Naive thymus-derived CD4-positive, alpha-beta T cell (primary cell): ENCODE results near the gene OS9. TPM values are rescaled to one million over a fixed set of nuclear protein-coding genes. Genes with fewer than 3 reads are reported as not detected.

Experiments
- ATAC-seq: fragments of 150-1000 bp; cut with Tn5 transposase; 2 replicates; pipeline ENCODE4 v1.10.0; 2021; ENCODE audit warnings: mild to moderate bottlenecking, moderate library complexity
- CTCF ChIA-PET: fragments of 350-600 bp; sonication (Branson Sonifier 250); formaldehyde crosslinking; loops from one replicate; lab custom pipeline; 2021; ENCODE audit warnings: antibody characterized with exemption; lab: Charles Lee
- POLR2A ChIA-PET: fragments of 350-600 bp; sonication (Branson Sonifier 250); formaldehyde crosslinking; loops from one replicate; lab custom pipeline; 2021; ENCODE audit warnings: antibody characterized with exemption, inconsistent platforms; lab: Charles Lee
- DNase-seq, 9 donors: peaks; one replicate each; pipeline versions ENCODE4 v3.0.0 to v3.0.0-alpha.2; 2020 to 2022; ENCODE audit warnings: mixed read lengths in 1 of 9
- H3K27ac ChIP-seq: one replicate; pipeline ENCODE4 v1.7.0; 2013; ENCODE audit warnings: mild to moderate bottlenecking, low read depth, low read length, moderate library complexity
- H3K27me3 ChIP-seq, 2 donors: one replicate each; pipeline ENCODE4 v1.7.0; 2013; ENCODE audit warnings: low read length in 2 of 2, mild to moderate bottlenecking in 2 of 2, moderate library complexity in 2 of 2; ENCODE audit not compliant: control insufficient read depth in 2 of 2, insufficient read depth in 2 of 2
- H3K36me3 ChIP-seq, 3 experiments: 1 replicate in 2 of 3; 2 replicates in 1 of 3; pipeline ENCODE4 v1.7.0; 2013; ENCODE audit warnings: low read length in 3 of 3, mild to moderate bottlenecking in 3 of 3, moderate library complexity in 1 of 3; ENCODE audit not compliant: insufficient read depth in 3 of 3, control insufficient read depth in 2 of 3
- H3K4me1 ChIP-seq, 2 donors: one replicate each; pipeline ENCODE4 v1.7.0; 2013; ENCODE audit warnings: low read length in 2 of 2, mild to moderate bottlenecking in 2 of 2, moderate library complexity in 1 of 2; ENCODE audit not compliant: control insufficient read depth in 2 of 2, insufficient read depth in 2 of 2
- H3K4me3 ChIP-seq: 2 replicates; pipeline ENCODE4 v1.7.0; 2013; ENCODE audit warnings: mild to moderate bottlenecking, low read length
- H3K9me3 ChIP-seq, 3 experiments: 1 replicate in 2 of 3; 2 replicates in 1 of 3; pipeline ENCODE4 v1.7.0; 2013; ENCODE audit warnings: low read length in 3 of 3; ENCODE audit not compliant: control insufficient read depth in 2 of 3
- H3K27ac Mint-ChIP-seq, 9 donors: one replicate each; pipeline ENCODE4 v1.8.0; 2020 to 2022; ENCODE audit warnings: mixed read lengths in 9 of 9, mild to moderate bottlenecking in 8 of 9, moderate library complexity in 5 of 9, inconsistent platforms in 2 of 9
- H3K27me3 Mint-ChIP-seq, 5 donors: one replicate each; pipeline ENCODE4 v1.8.0; 2021 to 2022; ENCODE audit warnings: mixed read lengths in 5 of 5, mild to moderate bottlenecking in 1 of 5
- H3K36me3 Mint-ChIP-seq, 5 donors: one replicate each; pipeline ENCODE4 v1.8.0; 2020 to 2022; ENCODE audit warnings: mixed read lengths in 5 of 5, mild to moderate bottlenecking in 3 of 5, inconsistent platforms in 1 of 5
- H3K4me1 Mint-ChIP-seq, 7 donors: one replicate each; pipeline ENCODE4 v1.8.0; 2020 to 2022; ENCODE audit warnings: mixed read lengths in 7 of 7, mild to moderate bottlenecking in 3 of 7, inconsistent platforms in 1 of 7
- H3K4me3 Mint-ChIP-seq, 10 donors: one replicate each; pipeline ENCODE4 v1.8.0; 2020 to 2022; ENCODE audit warnings: mild to moderate bottlenecking in 10 of 10, mixed read lengths in 10 of 10, moderate library complexity in 6 of 10, inconsistent platforms in 2 of 10
- H3K9me3 Mint-ChIP-seq, 11 donors: one replicate each; pipeline ENCODE4 v1.8.0; 2020 to 2022; ENCODE audit warnings: mixed read lengths in 11 of 11, mild to moderate bottlenecking in 4 of 11, inconsistent platforms in 1 of 11, moderate library complexity in 1 of 11
- intact Hi-C, 2 donors: fragments of 100-400 bp; cut with micrococcal nuclease; formaldehyde crosslinking; loops; one replicate each; pipeline ENCODE4 v1.15.1; 2023
- polyA plus RNA-seq, 2 donors: library from polyadenylated mRNA; unstranded; fragments of 300-500 nt; fragmentation: Illumina TruSeq; gene quantifications; one replicate each; pipeline ENCODE4 v1.2.3, GENCODE V29; 2021
- total RNA-seq, 6 experiments: library from RNA in 5 of 6; stranded (reverse) in 5 of 6; gene quantifications; 1 replicate in 5 of 6; 2 replicates in 1 of 6; pipeline ENCODE4 v1.2.3 and lab custom pipeline; 2021 to 2026

OS9 gene
- total and polyA plus RNA-seq, 7 experiments from 2014 or later = 59.5 to 175 (median 148) TPM

DNA sequence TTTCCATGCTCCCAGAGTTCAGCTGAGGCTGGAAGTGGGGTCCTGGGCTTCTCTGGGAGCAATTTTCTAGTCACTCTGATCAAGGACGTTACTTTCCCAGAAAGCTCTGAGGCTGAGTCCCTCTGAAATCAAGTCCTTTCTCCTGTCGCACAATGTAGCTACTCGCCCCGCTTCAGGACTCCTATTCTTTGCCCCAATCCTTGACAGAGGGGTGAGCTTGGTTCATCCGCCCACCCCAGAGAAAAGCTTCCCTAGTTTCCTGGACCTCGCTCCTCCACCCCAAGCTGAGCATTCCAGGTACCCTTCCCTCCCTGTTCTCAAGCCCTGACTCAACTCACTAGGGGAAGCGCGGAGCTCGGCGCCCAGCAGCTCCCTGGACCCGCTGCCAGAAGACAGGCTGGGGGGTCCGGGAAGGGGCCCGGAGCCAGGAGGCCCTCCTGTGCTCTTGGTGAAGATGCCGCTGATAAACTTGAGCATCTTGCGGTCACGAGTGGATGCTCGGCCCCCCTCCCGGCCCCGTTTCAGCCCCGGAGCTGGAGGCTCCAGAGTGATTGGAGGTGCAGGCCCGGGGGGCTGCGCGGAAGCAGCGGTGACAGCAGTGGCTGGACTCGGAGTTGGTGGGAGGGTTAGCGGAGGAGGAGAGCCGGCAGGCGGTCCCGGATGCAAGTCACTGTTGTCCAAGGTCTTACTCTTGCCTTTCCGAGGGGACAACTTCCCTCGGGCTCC lies 43.0 kb downstream of the OS9 start:
- H3K9me3 ChIP-seq = no peaks in the 10 kb centered on the region
- POLR2A ChIA-PET = interaction anchor here (0.6 kb wide), 1 partner anchor 1718 kb away, joined by 4 read pairs; no protein-coding TSS in a partner anchor
- no peak overlapping the region for H3K27ac ChIP-seq
- intact Hi-C loops = no loop called here
- CTCF ChIA-PET = interaction anchor here (0.6 kb wide), 1 partner anchor 65 kb away, joined by 3 read pairs; no protein-coding TSS in a partner anchor
- Mint-ChIP-seq H3K36me3 (peaks cover 4 to 36% (median 15%) of the 10 kb centered on the region in 5 donors), H3K4me1 (peaks cover 23 to 50% (median 36%) of the 10 kb centered on the region in 7 donors), H3K9me3 (peaks cover 0 to 2% (median 0%) of the 10 kb centered on the region in 11 donors), H3K27me3 (no peaks in the 10 kb centered on the region), H3K4me3 (peak overlapping the region in 1 of 10 donors; percentile 50), H3K27ac (peak overlapping the region in 7 of 9 donors; percentile 15 to 78 (median 36))
- peaks cover 17 to 73% (median 23%) of the 10 kb centered on the region in 3 experiments for H3K36me3 ChIP-seq
- DNase-seq (no peak), ATAC-seq (no peak)
- H3K4me3 ChIP-seq = no peak overlapping the region
- no peaks in the 10 kb centered on the region for H3K27me3 ChIP-seq
- H3K4me1 ChIP-seq = peaks cover 16 to 22% of the 10 kb centered on the region in 2 donors

GRCh38 chr12:57737467-57738460 lies 43.8 kb downstream of the OS9 start:
- intact Hi-C loops = no loop called here
- CTCF ChIA-PET = no interaction called here
- Histone ChIP-seq H3K4me3 (no peak overlapping the region), H3K9me3 (no peaks in the 10 kb centered on the region), H3K36me3 (peaks cover 17 to 65% (median 21%) of the 10 kb centered on the region in 3 experiments), H3K4me1 (peaks cover 23 to 28% of the 10 kb centered on the region in 2 donors), H3K27ac (no peak overlapping the region), H3K27me3 (no peaks in the 10 kb centered on the region)
- H3K4me1 Mint-ChIP-seq = peaks cover 23 to 57% (median 41%) of the 10 kb centered on the region in 7 donors
- no peaks in the 10 kb centered on the region for H3K27me3 Mint-ChIP-seq
- H3K4me3 Mint-ChIP-seq = no peak overlapping the region
- peaks cover 1 to 27% (median 15%) of the 10 kb centered on the region in 5 donors for H3K36me3 Mint-ChIP-seq
- ATAC-seq (no peak), DNase-seq (no peak)
- POLR2A ChIA-PET = interaction anchor here (0.5 to 0.6 kb wide), 2 partner anchors 73 to 1718 kb away, joined by 4 to 6 read pairs; no protein-coding TSS in a partner anchor
- H3K27ac Mint-ChIP-seq = no peak overlapping the region
- H3K9me3 Mint-ChIP-seq = peaks cover 0 to 2% (median 0%) of the 10 kb centered on the region in 11 donors

DNA sequence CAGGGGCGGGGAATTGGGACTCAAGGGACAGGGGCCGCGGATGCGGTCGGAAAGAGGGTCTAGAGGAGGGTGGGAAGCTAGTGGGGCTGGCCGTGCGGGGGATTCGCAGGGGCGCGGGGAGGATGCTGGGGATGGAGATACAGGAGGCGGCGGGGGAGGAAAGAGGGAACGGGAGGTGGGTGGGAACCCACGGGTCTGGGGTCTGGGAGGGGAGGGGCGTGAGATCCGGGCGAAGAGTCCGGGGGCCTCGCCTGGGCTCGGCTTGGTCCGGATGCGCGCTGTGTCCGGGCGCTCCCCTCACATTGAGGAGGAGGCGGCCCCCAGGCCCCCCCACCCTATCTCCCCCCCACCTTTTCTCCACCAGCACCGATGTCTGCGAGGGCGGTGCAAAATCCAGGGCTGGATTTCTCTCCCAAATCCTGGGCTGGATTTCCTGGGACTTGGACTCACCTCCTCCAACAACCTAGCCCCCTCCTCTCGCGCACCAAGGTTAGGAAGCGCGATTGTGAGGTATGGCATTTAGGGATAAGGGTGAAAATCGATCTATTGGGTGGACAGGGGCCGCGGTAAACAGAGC lies 44.8 kb downstream of the OS9 start, which contains the start of gene AGAP2:
TSS of gene AGAP2 (minus strand) at position 82 of the 577 bp plus-strand sequence. CDS start 496 bp downstream, outside the sequence.
- Mint-ChIP-seq H3K36me3 (peaks cover 0 to 23% (median 15%) of the 10 kb centered on the region in 5 donors), H3K4me3 (peak within 1 kb of the TSS; percentile 48 to 95 (median 72)), H3K4me1 (peaks cover 23 to 58% (median 44%) of the 10 kb centered on the region in 7 donors), H3K27me3 (no peaks in the 10 kb centered on the region), H3K9me3 (peaks cover 0 to 2% (median 0%) of the 10 kb centered on the region in 11 donors), H3K27ac (peak within 1 kb of the TSS; percentile 76 to 97 (median 86))
- CTCF ChIA-PET = no interaction called here
- H3K9me3 ChIP-seq = no peaks in the 10 kb centered on the region
- POLR2A ChIA-PET = interaction anchor here (0.7 to 0.9 kb wide), 2 partner anchors 19 to 23 kb away, joined by 3 read pairs; no protein-coding TSS in a partner anchor
- H3K36me3 ChIP-seq = peaks cover 13 to 55% (median 14%) of the 10 kb centered on the region in 3 experiments
- H3K4me3 ChIP-seq = peak within 1 kb of the TSS; percentile 73
- peaks cover 29% of the 10 kb centered on the region in 2 donors for H3K4me1 ChIP-seq
- no peak for DNase-seq
- no peak for ATAC-seq
- H3K27ac ChIP-seq = peak within 1 kb of the TSS; percentile 91
- no peaks in the 10 kb centered on the region for H3K27me3 ChIP-seq
- intact Hi-C loops = no loop called here

GRCh38 chr12:57739387-57739786 lies 45.5 kb downstream of the OS9 start:
- Mint-ChIP-seq H3K4me3 (peak overlapping the region; percentile 48 to 95 (median 72)), H3K9me3 (peaks cover 0 to 2% (median 0%) of the 10 kb centered on the region in 11 donors), H3K36me3 (peaks cover 0 to 22% (median 13%) of the 10 kb centered on the region in 5 donors), H3K27me3 (no peaks in the 10 kb centered on the region), H3K27ac (peak overlapping the region; percentile 76 to 97 (median 86)), H3K4me1 (peaks cover 28 to 64% (median 50%) of the 10 kb centered on the region in 7 donors)
- POLR2A ChIA-PET = interaction anchor here (0.9 kb wide), 1 partner anchor 19 kb away, joined by 3 read pairs; no protein-coding TSS in a partner anchor
- DNase-seq (no peak), ATAC-seq (no peak)
- Histone ChIP-seq H3K36me3 (peaks cover 7 to 48% (median 8%) of the 10 kb centered on the region in 3 experiments), H3K4me3 (peak overlapping the region; percentile 73), H3K9me3 (no peaks in the 10 kb centered on the region), H3K27ac (peak overlapping the region; percentile 91), H3K27me3 (no peaks in the 10 kb centered on the region), H3K4me1 (peaks cover 35 to 36% of the 10 kb centered on the region in 2 donors)
- intact Hi-C loops = no loop called here
- CTCF ChIA-PET = no interaction called here

GRCh38 chr12:57739914-57740538 lies 46.1 kb downstream of the OS9 start:
- DNase-seq = no peak
- Mint-ChIP-seq H3K27ac (peak overlapping the region; percentile 80 to 97 (median 89)), H3K9me3 (peaks cover 0 to 2% (median 0%) of the 10 kb centered on the region in 11 donors), H3K36me3 (peaks cover 0 to 19% (median 6%) of the 10 kb centered on the region in 5 donors), H3K27me3 (no peaks in the 10 kb centered on the region), H3K4me3 (peak overlapping the region; percentile 58 to 95 (median 90)), H3K4me1 (peaks cover 30 to 64% (median 50%) of the 10 kb centered on the region in 7 donors)
- H3K4me3 ChIP-seq = peak overlapping the region; percentile 73
- ATAC-seq = no peak
- no peaks in the 10 kb centered on the region for H3K27me3 ChIP-seq
- no peaks in the 10 kb centered on the region for H3K9me3 ChIP-seq
- H3K27ac ChIP-seq = peak overlapping the region; percentile 91
- POLR2A ChIA-PET = interaction anchor here (0.8 to 2.6 kb wide), 4 partner anchors 15 to 42 kb away, joined by 3 to 17 read pairs (median 4); partner anchors contain the start of gene MARCHF9
- intact Hi-C loops = loop anchor here (2.0 to 10.0 kb wide), 9 partner anchors 13 to 1813 kb away; partner anchors contain the start of genes MARCHF9 (in 2 of the 2), RPL41 (in 2 of the 2), ZC3H10 (in 2 of the 2) and ARHGAP9 (in 1 of the 2)
- H3K4me1 ChIP-seq = peaks cover 36% of the 10 kb centered on the region in 2 donors
- CTCF ChIA-PET = interaction anchor here (0.5 to 2.8 kb wide), 4 partner anchors 10 to 96 kb away, joined by 3 to 11 read pairs (median 4); partner anchors contain the start of genes EEF1AKMT3 and METTL1
- peaks cover 1 to 42% (median 3%) of the 10 kb centered on the region in 3 experiments for H3K36me3 ChIP-seq
